A673 (cell line): ENCODE measurements around the gene SLFN14. TPM values are rescaled to one million over a fixed set of nuclear protein-coding genes. Genes with fewer than 3 reads are reported as not detected.

Experiments used
- BruUV-seq: library from RNA; stranded (reverse); fragments of 400-500 nt; replicated peaks from 2 replicates; lab custom pipeline; 2021; lab: Mats Ljungman, UMichigan
- CTCF ChIA-PET: fragments of 300-600 bp; sonication (Branson Sonifier 250); formaldehyde crosslinking; loops from one replicate; lab custom pipeline; 2022; ENCODE audit warnings: antibody characterized with exemption; lab: Charles Lee
- POLR2A ChIA-PET: fragments of 300-600 bp; sonication (Branson Sonifier 250); formaldehyde crosslinking; loops from one replicate; lab custom pipeline; 2022; ENCODE audit warnings: antibody characterized with exemption; ENCODE audit not compliant: low non-redundant PET; lab: Charles Lee
- DNase-seq: peaks from one replicate; pipeline ENCODE4 v3.0.0-alpha.2; 2015; ENCODE audit warnings: low spot score
- H3K27ac ChIP-seq: fragments of 200-600 bp; sonication (generic); 2 replicates; pipeline ENCODE4 v1.5.1; 2016; ENCODE audit warnings: mixed run types, low read depth, mild to moderate bottlenecking, mixed read lengths, antibody characterized with exemption, low read length; ENCODE audit not compliant: poor library complexity, severe bottlenecking
- H3K27me3 ChIP-seq: fragments of 200-600 bp; sonication (generic); replicated peaks from 2 replicates; pipeline ENCODE4 v1.6.1; 2017; ENCODE audit warnings: mixed run types, low read depth, mild to moderate bottlenecking, mixed read lengths, antibody characterized with exemption, low read length; ENCODE audit not compliant: insufficient read depth, poor library complexity
- H3K36me3 ChIP-seq: fragments of 200-600 bp; sonication (generic); 2 replicates; pipeline ENCODE4 v1.6.1; 2016; ENCODE audit warnings: mixed run types, mild to moderate bottlenecking, mixed read lengths, antibody characterized with exemption, low read length; ENCODE audit not compliant: insufficient read depth, poor library complexity, severe bottlenecking
- H3K4me1 ChIP-seq: fragments of 200-600 bp; sonication (generic); 2 replicates; pipeline ENCODE4 v1.6.1; 2017; ENCODE audit warnings: mixed run types, mild to moderate bottlenecking, mixed read lengths, antibody characterized with exemption, low read length; ENCODE audit not compliant: insufficient read depth, poor library complexity, severe bottlenecking
- H3K4me3 ChIP-seq: fragments of 200-600 bp; sonication (generic); 2 replicates; pipeline ENCODE4 v1.5.1; 2016; ENCODE audit warnings: low read depth, mixed run types, mild to moderate bottlenecking, mixed read lengths, low read length; ENCODE audit not compliant: poor library complexity, severe bottlenecking
- H3K9me3 ChIP-seq: fragments of 200-600 bp; sonication (generic); 2 replicates; pipeline ENCODE4 v1.6.1; 2016; ENCODE audit warnings: mixed run types, low read depth, mild to moderate bottlenecking, mixed read lengths, antibody characterized with exemption, low read length; ENCODE audit not compliant: poor library complexity, severe bottlenecking
- EZH2 ChIP-seq: fragments of 200-600 bp; sonication (generic); IDR thresholded peaks from 2 replicates; pipeline ENCODE4 v1.6.1; 2017; ENCODE audit warnings: borderline replicate concordance, low read depth, mild to moderate bottlenecking, mixed read lengths, antibody characterized with exemption, low read length; ENCODE audit not compliant: poor library complexity, severe bottlenecking
- intact Hi-C: fragments of 100-400 bp; cut with micrococcal nuclease; formaldehyde crosslinking; loops from one replicate; pipeline ENCODE4 v1.10.0; 2022; ENCODE audit not compliant: unreplicated experiment
- total RNA-seq: library from RNA; stranded (reverse); gene quantifications from 2 replicates; pipeline ENCODE4 v1.2.3, GENCODE V29; 2021
- TF ChIP-seq, protein P1 (sequence below): fragments of 300-800, 200-600 bp; sonication (generic); conservative IDR thresholded peaks from 2 replicates; pipeline ENCODE4 v1.5.1; 2017; ENCODE audit warnings: low read depth, mild to moderate bottlenecking, antibody characterized with exemption, low read length, moderate library complexity, mixed read lengths

The SLFN14 gene
- total RNA-seq, 1 experiment from 2014 or later, result not detected

DNA sequence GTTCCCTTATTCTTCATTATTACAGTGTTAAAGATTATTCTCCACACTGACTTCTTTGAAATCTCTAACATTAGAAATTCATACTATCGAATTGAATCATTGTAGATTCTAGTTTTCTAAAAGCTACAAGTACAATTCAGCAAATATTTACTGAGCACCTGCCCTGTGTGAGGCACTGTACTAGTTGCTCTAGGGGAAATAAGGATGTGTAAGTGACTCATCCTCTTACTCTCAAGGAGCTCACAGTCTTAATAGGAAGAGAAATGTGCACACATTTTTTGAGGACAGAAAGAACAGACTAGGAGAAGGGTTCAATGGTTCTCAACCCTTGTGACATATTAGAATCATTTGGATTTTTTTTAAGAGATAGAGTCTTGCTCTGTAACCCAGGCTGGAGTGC, 15.5 kb downstream of the SLFN14 start:
- Histone ChIP-seq H3K36me3 (no peaks in the 10 kb centered on the region), H3K9me3 (no peaks in the 10 kb centered on the region), H3K4me3 (no peak overlapping the region), H3K27ac (no peak overlapping the region), H3K4me1 (no peaks in the 10 kb centered on the region), H3K27me3 (no peaks in the 10 kb centered on the region)
- intact Hi-C loops, result no loop called here
- POLR2A ChIA-PET, result no interaction called here
- TF ChIP-seq, protein P1, sequence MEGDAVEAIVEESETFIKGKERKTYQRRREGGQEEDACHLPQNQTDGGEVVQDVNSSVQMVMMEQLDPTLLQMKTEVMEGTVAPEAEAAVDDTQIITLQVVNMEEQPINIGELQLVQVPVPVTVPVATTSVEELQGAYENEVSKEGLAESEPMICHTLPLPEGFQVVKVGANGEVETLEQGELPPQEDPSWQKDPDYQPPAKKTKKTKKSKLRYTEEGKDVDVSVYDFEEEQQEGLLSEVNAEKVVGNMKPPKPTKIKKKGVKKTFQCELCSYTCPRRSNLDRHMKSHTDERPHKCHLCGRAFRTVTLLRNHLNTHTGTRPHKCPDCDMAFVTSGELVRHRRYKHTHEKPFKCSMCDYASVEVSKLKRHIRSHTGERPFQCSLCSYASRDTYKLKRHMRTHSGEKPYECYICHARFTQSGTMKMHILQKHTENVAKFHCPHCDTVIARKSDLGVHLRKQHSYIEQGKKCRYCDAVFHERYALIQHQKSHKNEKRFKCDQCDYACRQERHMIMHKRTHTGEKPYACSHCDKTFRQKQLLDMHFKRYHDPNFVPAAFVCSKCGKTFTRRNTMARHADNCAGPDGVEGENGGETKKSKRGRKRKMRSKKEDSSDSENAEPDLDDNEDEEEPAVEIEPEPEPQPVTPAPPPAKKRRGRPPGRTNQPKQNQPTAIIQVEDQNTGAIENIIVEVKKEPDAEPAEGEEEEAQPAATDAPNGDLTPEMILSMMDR, result no peak
- TF ChIP-seq EZH2, result no peak
- BruUV-seq, result no TSS peak
- CTCF ChIA-PET, result no interaction called here
- no peak for DNase-seq

DNA sequence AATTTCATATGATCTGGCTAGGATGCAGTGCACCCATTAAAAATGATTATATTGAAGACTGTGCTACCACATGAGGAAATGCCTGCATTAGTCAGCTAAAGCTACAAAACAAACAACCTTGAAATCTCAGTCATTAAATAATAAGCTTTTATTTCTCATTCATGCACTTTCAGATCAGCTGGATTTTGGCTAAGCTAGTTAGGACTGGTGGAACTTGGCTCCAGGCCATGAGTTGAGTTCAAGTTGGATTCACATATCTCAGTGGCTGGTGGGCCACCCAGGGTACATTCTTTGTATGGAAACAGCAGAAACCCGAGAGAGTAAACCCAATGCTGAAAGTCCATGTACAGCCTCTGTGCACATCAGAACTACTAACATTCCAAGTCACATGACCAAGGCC, 16.8 kb downstream of the SLFN14 start:
- intact Hi-C loops, result loop anchor here (5.0 kb wide), 1 partner anchor 203 kb away; no protein-coding TSS in a partner anchor
- Histone ChIP-seq H3K9me3 (no peaks in the 10 kb centered on the region), H3K27me3 (no peaks in the 10 kb centered on the region), H3K4me1 (no peaks in the 10 kb centered on the region), H3K27ac (no peak overlapping the region), H3K36me3 (no peaks in the 10 kb centered on the region), H3K4me3 (no peak overlapping the region)
- ChIA-PET POLR2A (no interaction called here), CTCF (no interaction called here)
- TF ChIP-seq EZH2, result no peak
- BruUV-seq, result no TSS peak
- peak; percentile 43 for DNase-seq

DNA sequence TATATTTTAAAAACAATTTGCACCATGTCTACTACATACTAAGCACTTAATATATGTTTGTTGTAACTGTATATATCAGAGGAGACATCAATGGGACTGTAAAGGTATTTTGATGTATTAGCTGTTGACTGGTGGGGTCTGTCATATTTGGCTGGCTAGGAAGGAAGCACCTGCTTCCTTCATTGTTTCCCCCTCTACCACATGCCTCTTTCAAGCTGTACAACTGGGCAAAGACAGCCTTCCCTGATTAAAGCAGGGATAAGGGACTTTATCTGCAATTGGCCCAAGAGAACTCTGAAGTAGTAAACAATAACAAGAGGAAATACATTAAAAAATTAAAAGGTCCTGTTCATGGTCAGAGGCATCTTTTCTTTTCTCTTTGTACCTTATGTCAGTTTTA, 17.6 kb downstream of the SLFN14 start:
- intact Hi-C loops, result loop anchor here (5.0 kb wide), 1 partner anchor 204 kb away; no protein-coding TSS in a partner anchor
- H3K4me1 ChIP-seq, result peaks cover 6% of the 10 kb centered on the region
- ChIA-PET CTCF (no interaction called here), POLR2A (no interaction called here)
- DNase-seq, result no peak
- H3K9me3 ChIP-seq, result no peaks in the 10 kb centered on the region
- H3K36me3 ChIP-seq, result no peaks in the 10 kb centered on the region
- no peak overlapping the region for H3K27ac ChIP-seq
- no peak for TF ChIP-seq EZH2
- no peaks in the 10 kb centered on the region for H3K27me3 ChIP-seq
- BruUV-seq, result TSS peak; percentile 13
- no peak overlapping the region for H3K4me3 ChIP-seq

DNA sequence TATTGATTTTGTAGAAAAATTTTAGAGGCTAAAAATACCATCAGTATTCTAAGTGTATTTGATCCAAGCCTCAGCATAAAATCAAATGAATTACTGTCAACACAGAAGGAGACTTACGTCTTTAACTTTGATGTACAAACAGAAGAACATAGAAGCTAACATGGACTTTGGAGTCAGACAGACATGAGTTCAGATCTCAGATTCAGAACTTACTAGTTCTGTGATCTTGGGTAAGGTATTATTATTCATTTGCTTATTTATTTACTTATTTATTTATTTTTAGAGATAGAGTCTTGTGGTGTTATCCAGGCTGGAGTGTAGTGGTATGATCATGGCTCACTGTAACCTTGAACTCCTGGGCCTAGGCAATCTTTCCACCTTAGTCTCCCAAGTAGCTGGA, 19.2 kb downstream of the SLFN14 start:
- BruUV-seq, result TSS peak; percentile 59
- H3K27ac ChIP-seq, result peak overlapping the region; percentile 50
- intact Hi-C loops, result loop anchor here (2.0 to 5.0 kb wide), 2 partner anchors 206 to 229 kb away; no protein-coding TSS in a partner anchor
- H3K27me3 ChIP-seq, result no peaks in the 10 kb centered on the region
- ChIA-PET POLR2A (no interaction called here), CTCF (no interaction called here)
- no peaks in the 10 kb centered on the region for H3K36me3 ChIP-seq
- DNase-seq, result no peak
- peak overlapping the region; percentile 30 for H3K4me3 ChIP-seq
- TF ChIP-seq, protein P1, result no peak
- TF ChIP-seq EZH2, result no peak
- H3K9me3 ChIP-seq, result no peaks in the 10 kb centered on the region
- H3K4me1 ChIP-seq, result peaks cover 9% of the 10 kb centered on the region
